B cell (primary cell): ENCODE measurements around the gene CCDC3.

Source experiments
- EZH2 ChIP-seq: IDR thresholded peaks from 2 replicates; pipeline ENCODE4 v1.6.1; 2012; ENCODE audit warnings: borderline replicate concordance, low read depth, mild to moderate bottlenecking, moderate library complexity, low read length; ENCODE audit not compliant: insufficient read depth, poor library complexity, severe bottlenecking
- TF ChIP-seq, protein P1 (sequence below): fragments of 200-600 bp; IDR thresholded peaks from one replicate; pipeline ENCODE4 v1.8.0; 2022; ENCODE audit warnings: antibody characterized with exemption, mild to moderate bottlenecking

DNA sequence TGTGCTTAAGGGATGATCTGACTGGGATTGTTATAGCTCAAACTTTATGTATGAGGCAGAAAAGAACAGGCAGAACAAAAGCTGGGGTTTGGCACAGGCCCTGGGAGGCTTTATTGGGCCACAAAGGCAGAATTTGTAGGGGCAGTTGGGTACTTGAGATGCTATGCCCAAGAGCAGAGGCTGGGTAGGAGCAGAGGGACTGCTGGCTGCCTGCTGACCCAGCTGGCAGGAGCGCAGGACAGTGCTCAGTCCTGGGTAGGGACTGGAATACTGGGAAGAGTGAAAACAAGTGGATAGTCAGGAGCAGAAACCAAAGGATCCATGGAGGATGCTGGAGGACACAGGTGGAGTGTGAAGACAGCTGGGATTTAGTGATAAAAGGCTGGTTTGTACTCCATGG, 75.7 kb downstream of the CCDC3 start:
- TF ChIP-seq, protein P1, sequence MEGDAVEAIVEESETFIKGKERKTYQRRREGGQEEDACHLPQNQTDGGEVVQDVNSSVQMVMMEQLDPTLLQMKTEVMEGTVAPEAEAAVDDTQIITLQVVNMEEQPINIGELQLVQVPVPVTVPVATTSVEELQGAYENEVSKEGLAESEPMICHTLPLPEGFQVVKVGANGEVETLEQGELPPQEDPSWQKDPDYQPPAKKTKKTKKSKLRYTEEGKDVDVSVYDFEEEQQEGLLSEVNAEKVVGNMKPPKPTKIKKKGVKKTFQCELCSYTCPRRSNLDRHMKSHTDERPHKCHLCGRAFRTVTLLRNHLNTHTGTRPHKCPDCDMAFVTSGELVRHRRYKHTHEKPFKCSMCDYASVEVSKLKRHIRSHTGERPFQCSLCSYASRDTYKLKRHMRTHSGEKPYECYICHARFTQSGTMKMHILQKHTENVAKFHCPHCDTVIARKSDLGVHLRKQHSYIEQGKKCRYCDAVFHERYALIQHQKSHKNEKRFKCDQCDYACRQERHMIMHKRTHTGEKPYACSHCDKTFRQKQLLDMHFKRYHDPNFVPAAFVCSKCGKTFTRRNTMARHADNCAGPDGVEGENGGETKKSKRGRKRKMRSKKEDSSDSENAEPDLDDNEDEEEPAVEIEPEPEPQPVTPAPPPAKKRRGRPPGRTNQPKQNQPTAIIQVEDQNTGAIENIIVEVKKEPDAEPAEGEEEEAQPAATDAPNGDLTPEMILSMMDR: no peak
- TF ChIP-seq EZH2: no peak
